HEK293 (cell line): Measurements from ENCODE around the gene APOBEC3A.

Source experiments
- CTCF ChIA-PET: fragments of 350-600 bp; formaldehyde crosslinking; extraction: SDS; loops from one replicate; lab custom pipeline; 2021; ENCODE audit warnings: antibody characterized with exemption; lab: Yijun Ruan, JAX
- POLR2A ChIA-PET: fragments of 300-600 bp; formaldehyde crosslinking; extraction: SDS; loops from one replicate; lab custom pipeline; 2020; ENCODE audit warnings: antibody characterized with exemption, inconsistent platforms; lab: Yijun Ruan, JAX
- H3K27ac ChIP-seq: fragments of 200-500 bp; sonication (Bioruptor generic); 2 replicates; pipeline ENCODE4 v1.5.1; 2014; ENCODE audit warnings: low read depth, low read length, control low read depth, inconsistent platforms; ENCODE audit errors: extremely low read depth
- H3K36me3 ChIP-seq, 2 experiments: fragments of 200-500 bp in 1 of 2; sonication (Bioruptor generic) in 1 of 2; 1 replicate in 1 of 2; 2 replicates in 1 of 2; pipeline ENCODE4 v1.5.1; 2014 to 2017; ENCODE audit warnings: inconsistent platforms in 2 of 2, low read length in 2 of 2; ENCODE audit not compliant: control insufficient read depth in 2 of 2, insufficient read depth in 1 of 2
- H3K4me1 ChIP-seq: fragments of 200-500 bp; sonication (Bioruptor generic); 2 replicates; pipeline ENCODE4 v1.5.1; 2014; ENCODE audit warnings: mild to moderate bottlenecking, low read length, inconsistent platforms; ENCODE audit not compliant: control insufficient read depth, insufficient read depth
- H3K4me3 ChIP-seq: 2 replicates; pipeline ENCODE4 v1.5.1; 2011; ENCODE audit warnings: low read depth, mild to moderate bottlenecking, control low read depth, low read length, moderate library complexity
- H3K9me3 ChIP-seq: fragments of 200-500 bp; sonication (Bioruptor generic); 2 replicates; pipeline ENCODE4 v1.5.1; 2014; ENCODE audit warnings: low read depth, low read length, inconsistent platforms; ENCODE audit not compliant: control insufficient read depth, insufficient read depth
- KLF8 ChIP-seq: fragments of 450-650 bp; formaldehyde crosslinking; IDR thresholded peaks from 2 replicates; pipeline ENCODE4 v1.5.1; 2016; ENCODE audit warnings: missing biosample characterization, missing genetic modification characterization
- PRDM2 ChIP-seq: fragments of 450-650 bp; formaldehyde crosslinking; IDR thresholded peaks from 2 replicates; pipeline ENCODE4 v1.5.1; 2016; ENCODE audit warnings: missing biosample characterization, missing genetic modification characterization, borderline replicate concordance
- REPIN1 ChIP-seq: fragments of 450-650 bp; formaldehyde crosslinking; IDR thresholded peaks from 2 replicates; pipeline ENCODE4 v1.5.1; 2017; ENCODE audit warnings: missing biosample characterization, missing genetic modification characterization, low read depth
- SALL2 ChIP-seq: fragments of 450-650 bp; formaldehyde crosslinking; IDR thresholded peaks from 2 replicates; pipeline ENCODE4 v1.5.0; 2017; ENCODE audit warnings: missing biosample characterization, mild to moderate bottlenecking, missing genetic modification characterization, borderline replicate concordance
- ZBTB7A ChIP-seq: fragments of 450-650 bp; formaldehyde crosslinking; IDR thresholded peaks from 2 replicates; pipeline ENCODE4 v1.5.1; 2016; ENCODE audit warnings: low read depth, missing biosample characterization, missing genetic modification characterization
- ZFP41 ChIP-seq: fragments of 450-650 bp; formaldehyde crosslinking; IDR thresholded peaks from 2 replicates; pipeline ENCODE4 v1.5.1; 2016; ENCODE audit warnings: missing biosample characterization, missing genetic modification characterization, borderline replicate concordance
- ZNF174 ChIP-seq: fragments of 450-650 bp; formaldehyde crosslinking; IDR thresholded peaks from 2 replicates; pipeline ENCODE4 v1.5.0; 2017; ENCODE audit warnings: missing biosample characterization, mild to moderate bottlenecking, missing genetic modification characterization
- ZNF223 ChIP-seq: fragments of 450-650 bp; formaldehyde crosslinking; IDR thresholded peaks from 2 replicates; pipeline ENCODE4 v1.5.1; 2016; ENCODE audit warnings: missing biosample characterization, missing genetic modification characterization
- ZNF266 ChIP-seq: fragments of 450-650 bp; formaldehyde crosslinking; IDR thresholded peaks from 2 replicates; pipeline ENCODE4 v1.5.1; 2016; ENCODE audit warnings: missing biosample characterization, missing genetic modification characterization, low read depth
- ZNF274 ChIP-seq, 2 experiments: fragments of 200-500 bp in 1 of 2; fragments of 450-650 bp in 1 of 2; sonication (Bioruptor generic) in 1 of 2; formaldehyde crosslinking in 1 of 2; IDR thresholded peaks; 2 replicates each; pipeline versions ENCODE4 v1.5.1 to v1.6.1; 2014 to 2016; ENCODE audit warnings: borderline replicate concordance in 1 of 2, inconsistent platforms in 1 of 2, low read length in 1 of 2, missing biosample characterization in 1 of 2, missing genetic modification characterization in 1 of 2
- ZNF558 ChIP-seq: fragments of 450-650 bp; formaldehyde crosslinking; IDR thresholded peaks from 2 replicates; pipeline ENCODE4 v1.5.1; 2016; ENCODE audit warnings: missing biosample characterization, missing genetic modification characterization
- ZNF600 ChIP-seq: fragments of 450-650 bp; formaldehyde crosslinking; IDR thresholded peaks from 2 replicates; pipeline ENCODE4 v1.5.1; 2016; ENCODE audit warnings: missing biosample characterization, missing genetic modification characterization
- ZNF658 ChIP-seq: fragments of 450-650 bp; formaldehyde crosslinking; IDR thresholded peaks from 2 replicates; pipeline ENCODE4; 2016; ENCODE audit warnings: missing biosample characterization, missing genetic modification characterization
- ZNF777 ChIP-seq: fragments of 450-650 bp; formaldehyde crosslinking; IDR thresholded peaks from 2 replicates; pipeline ENCODE4 v1.5.1; 2017; ENCODE audit warnings: missing biosample characterization, missing genetic modification characterization, borderline replicate concordance
- TF ChIP-seq, protein P1 (sequence below): fragments of 450-650 bp; formaldehyde crosslinking; IDR thresholded peaks from 2 replicates; pipeline ENCODE4 v1.5.1; 2016; ENCODE audit warnings: missing biosample characterization, missing genetic modification characterization

The APOBEC3A gene

GRCh38 chr22:38967451-38968450 is 10.3 kb downstream of the APOBEC3A start:
- no peaks in the 10 kb centered on the region for H3K36me3 ChIP-seq
- CTCF ChIA-PET, result no interaction called here
- POLR2A ChIA-PET, result no interaction called here
- no peak overlapping the region for H3K4me3 ChIP-seq
- H3K9me3 ChIP-seq, result no peaks in the 10 kb centered on the region
- TF ChIP-seq ZNF174 (no peak), ZBTB7A (tag by site-specific recombination) (no peak), REPIN1 (no peak), ZNF266 (tag by site-specific recombination) (no peak), ZNF558 (tag by site-specific recombination) (no peak), PRDM2 (tag by site-specific recombination) (no peak), ZNF777 (tag by site-specific recombination) (no peak), SALL2 (tag by site-specific recombination) (no peak), ZNF658 (no peak), ZNF274 (IDR thresholded peaks at IDR 0.05; ENCODE audit: low read length) (no peak), ZNF274 (tag by site-specific recombination; IDR thresholded peaks at IDR 0.05; ENCODE audit: borderline replicate concordance) (no peak), ZNF600 (tag by site-specific recombination) (no peak), ZNF223 (no peak), ZFP41 (tag by site-specific recombination) (no peak), KLF8 (tag by site-specific recombination) (no peak)
- TF ChIP-seq, protein P1, sequence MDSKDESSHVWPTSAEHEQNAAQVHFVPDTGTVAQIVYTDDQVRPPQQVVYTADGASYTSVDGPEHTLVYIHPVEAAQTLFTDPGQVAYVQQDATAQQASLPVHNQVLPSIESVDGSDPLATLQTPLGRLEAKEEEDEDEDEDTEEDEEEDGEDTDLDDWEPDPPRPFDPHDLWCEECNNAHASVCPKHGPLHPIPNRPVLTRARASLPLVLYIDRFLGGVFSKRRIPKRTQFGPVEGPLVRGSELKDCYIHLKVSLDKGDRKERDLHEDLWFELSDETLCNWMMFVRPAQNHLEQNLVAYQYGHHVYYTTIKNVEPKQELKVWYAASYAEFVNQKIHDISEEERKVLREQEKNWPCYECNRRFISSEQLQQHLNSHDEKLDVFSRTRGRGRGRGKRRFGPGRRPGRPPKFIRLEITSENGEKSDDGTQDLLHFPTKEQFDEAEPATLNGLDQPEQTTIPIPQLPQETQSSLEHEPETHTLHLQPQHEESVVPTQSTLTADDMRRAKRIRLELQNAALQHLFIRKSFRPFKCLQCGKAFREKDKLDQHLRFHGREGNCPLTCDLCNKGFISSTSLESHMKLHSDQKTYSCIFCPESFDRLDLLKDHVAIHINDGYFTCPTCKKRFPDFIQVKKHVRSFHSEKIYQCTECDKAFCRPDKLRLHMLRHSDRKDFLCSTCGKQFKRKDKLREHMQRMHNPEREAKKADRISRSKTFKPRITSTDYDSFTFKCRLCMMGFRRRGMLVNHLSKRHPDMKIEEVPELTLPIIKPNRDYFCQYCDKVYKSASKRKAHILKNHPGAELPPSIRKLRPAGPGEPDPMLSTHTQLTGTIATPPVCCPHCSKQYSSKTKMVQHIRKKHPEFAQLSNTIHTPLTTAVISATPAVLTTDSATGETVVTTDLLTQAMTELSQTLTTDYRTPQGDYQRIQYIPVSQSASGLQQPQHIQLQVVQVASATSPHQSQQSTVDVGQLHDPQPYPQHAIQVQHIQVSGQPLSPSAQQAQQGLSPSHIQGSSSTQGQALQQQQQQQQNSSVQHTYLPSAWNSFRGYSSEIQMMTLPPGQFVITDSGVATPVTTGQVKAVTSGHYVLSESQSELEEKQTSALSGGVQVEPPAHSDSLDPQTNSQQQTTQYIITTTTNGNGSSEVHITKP (tag by site-specific recombination), result no peak
- TF ChIP-seq, all 188 proteins: peak for 0
- Histone ChIP-seq H3K4me1 (no peaks in the 10 kb centered on the region), H3K27ac (no peak overlapping the region)
